HCT116 (cell line): ENCODE data around the gene SLC5A2.
A peak's percentile ranks its signal among the peaks of the same experiment; 100 is the strongest.

Source experiments
- CTCF ChIP-seq, 3 experiments: fragments of 200-600 bp in 1 of 3; sonication (generic) in 1 of 3; IDR thresholded peaks in 2 of 3; conservative IDR thresholded peaks in 1 of 3; 2 replicates each; pipeline ENCODE4 v1.5.1; 2012 to 2017; ENCODE audit warnings: low read depth in 2 of 3, low read length in 2 of 3, antibody characterized with exemption in 1 of 3, borderline replicate concordance in 1 of 3, control low read depth in 1 of 3, mild to moderate bottlenecking in 1 of 3, mixed read lengths in 1 of 3, mixed run types in 1 of 3, moderate library complexity in 1 of 3; ENCODE audit not compliant: insufficient read depth in 1 of 3
- EZH2 ChIP-seq: fragments of 200-600 bp; sonication (generic); IDR thresholded peaks from 2 replicates; pipeline ENCODE4 v1.6.1; 2017; ENCODE audit warnings: antibody characterized with exemption, mixed run types
- EZH2phosphoT487 ChIP-seq: fragments of 200-600 bp; IDR thresholded peaks from 2 replicates; pipeline ENCODE4 v1.6.1; 2018; ENCODE audit warnings: antibody characterized with exemption, borderline replicate concordance
- POLR2A ChIP-seq: IDR thresholded peaks from 2 replicates; pipeline ENCODE4 v1.7.0; 2011; ENCODE audit warnings: borderline replicate concordance; ENCODE audit not compliant: insufficient read depth, insufficient read length; ENCODE audit errors: extremely low read depth
- POLR2AphosphoS5 ChIP-seq: IDR thresholded peaks from 2 replicates; pipeline ENCODE4 v1.6.1; 2011; ENCODE audit warnings: mild to moderate bottlenecking, low read depth, low read length, moderate library complexity
- RAD21 ChIP-seq: IDR thresholded peaks from 2 replicates; pipeline ENCODE4 v1.6.1; 2012; ENCODE audit warnings: low read depth, mild to moderate bottlenecking
- SIN3A ChIP-seq: IDR thresholded peaks from 2 replicates; pipeline ENCODE4 v1.6.1; 2012; ENCODE audit warnings: low read depth
- SRF ChIP-seq: IDR thresholded peaks from 2 replicates; pipeline ENCODE4 v1.6.1; 2012; ENCODE audit warnings: low read depth
- TCF7L2 ChIP-seq: IDR thresholded peaks from 2 replicates; pipeline ENCODE4 v1.7.0; 2011; ENCODE audit warnings: borderline replicate concordance, inconsistent platforms; ENCODE audit not compliant: insufficient read depth, insufficient read length; ENCODE audit errors: extremely low read depth
- YY1 ChIP-seq: IDR thresholded peaks from 2 replicates; pipeline ENCODE4 v1.6.1; 2011; ENCODE audit warnings: low read length, low read depth, moderate library complexity, mild to moderate bottlenecking; ENCODE audit not compliant: insufficient replicate concordance; ENCODE audit errors: extremely low read depth
- ZBTB33 ChIP-seq: IDR thresholded peaks from 2 replicates; pipeline ENCODE4 v1.6.1; 2011; ENCODE audit warnings: mild to moderate bottlenecking, low read length, moderate library complexity; ENCODE audit not compliant: insufficient replicate concordance; ENCODE audit errors: extremely low read depth

- TF ChIP-seq EZH2phosphoT487 (no peak), POLR2A (no peak), EZH2 (no peak), YY1 (no peak), CTCF (IDR thresholded peaks at IDR 0.05 in 2 of 3, conservative IDR thresholded peaks at IDR 0.05 in 1 of 3; ENCODE audit: borderline replicate concordance in 1 of 3, insufficient read depth in 1 of 3, low read depth in 2 of 3, low read length in 2 of 3) (0 out of 6 replicates have a peak, but pooled peaks of 1 of the 3 experiments have one; percentile 6), POLR2AphosphoS5 (no peak), TCF7L2 (no peak), SIN3A (no peak; the same call in 1 of the 2 replicates), ZBTB33 (no peak), RAD21 (no peak), SRF (no peak)
These were observed 24.7 kb upstream of the SLC5A2 start for GRCh38 chr16:31458073-31458843.
